GM12873 (cell line): ENCODE measurements around the gene SBK1.

Source experiments
- CTCF ChIP-seq: IDR thresholded peaks from 2 replicates; pipeline ENCODE4 v1.5.1; 2012; ENCODE audit warnings: low read depth, mild to moderate bottlenecking, moderate library complexity, low read length, control low read depth; ENCODE audit not compliant: insufficient read depth; ENCODE audit errors: missing control alignments

SBK1 gene

GRCh38 chr16:28318042-28318744 lies 25.9 kb downstream of the SBK1 start:
- TF ChIP-seq CTCF, result no peak

- TF ChIP-seq CTCF, result no peak
These were observed 27.2 kb downstream of the SBK1 start for GRCh38 chr16:28319476-28320022.

GRCh38 chr16:28320023-28320561 lies 27.8 kb downstream of the SBK1 start:
- TF ChIP-seq CTCF, result no peak

GRCh38 chr16:28320741-28321140 lies 28.4 kb downstream of the SBK1 start:
- no peak for TF ChIP-seq CTCF

GRCh38 chr16:28321700-28322411 lies 29.5 kb downstream of the SBK1 start:
- TF ChIP-seq CTCF, result peak; percentile 94

- no peak for TF ChIP-seq CTCF
These were observed 32.0 kb downstream of the SBK1 start for GRCh38 chr16:28324235-28324886.

GRCh38 chr16:28324887-28325279 lies 32.6 kb downstream of the SBK1 start:
- no peak for TF ChIP-seq CTCF
